Neural cell (in vitro differentiated cells): ENCODE results near the gene C6orf136.

Source experiments
- EP300 ChIP-seq: fragments of 450-650 bp; conservative IDR thresholded peaks from 2 replicates; pipeline ENCODE4 v1.6.1; 2014; ENCODE audit warnings: antibody characterized with exemption, mild to moderate bottlenecking, moderate library complexity; ENCODE audit not compliant: poor library complexity, severe bottlenecking
- EZH2 ChIP-seq: fragments of 200-600, 300-800 bp; shearing (Covaris generic), sonication (generic); IDR thresholded peaks from 2 replicates; pipeline ENCODE4 v1.6.1; 2014; ENCODE audit warnings: antibody characterized with exemption, low read length, borderline replicate concordance, mild to moderate bottlenecking; ENCODE audit not compliant: insufficient read depth, poor library complexity, severe bottlenecking
- MXI1 ChIP-seq: fragments of 450-650 bp; conservative IDR thresholded peaks from 2 replicates; pipeline ENCODE4 v1.6.1; 2014; ENCODE audit warnings: antibody characterized with exemption, mild to moderate bottlenecking; ENCODE audit not compliant: poor library complexity, severe bottlenecking
- RAD21 ChIP-seq: fragments of 450-650 bp; conservative IDR thresholded peaks from 2 replicates; pipeline ENCODE4 v1.6.1; 2014; ENCODE audit warnings: antibody characterized with exemption, mild to moderate bottlenecking, moderate library complexity
- TAF1 ChIP-seq: IDR thresholded peaks from 2 replicates; pipeline ENCODE4 v1.6.1; 2012; ENCODE audit warnings: low read depth
- TF ChIP-seq, protein P1 (sequence below): fragments of 450-650 bp; IDR thresholded peaks from 2 replicates; pipeline ENCODE4 v1.5.1; 2014; ENCODE audit warnings: antibody characterized with exemption, mild to moderate bottlenecking, moderate library complexity; ENCODE audit not compliant: poor library complexity, severe bottlenecking
- TF ChIP-seq, protein P2 (sequence below): IDR thresholded peaks from 2 replicates; pipeline ENCODE4 v1.6.1; 2012; ENCODE audit warnings: borderline replicate concordance

DNA sequence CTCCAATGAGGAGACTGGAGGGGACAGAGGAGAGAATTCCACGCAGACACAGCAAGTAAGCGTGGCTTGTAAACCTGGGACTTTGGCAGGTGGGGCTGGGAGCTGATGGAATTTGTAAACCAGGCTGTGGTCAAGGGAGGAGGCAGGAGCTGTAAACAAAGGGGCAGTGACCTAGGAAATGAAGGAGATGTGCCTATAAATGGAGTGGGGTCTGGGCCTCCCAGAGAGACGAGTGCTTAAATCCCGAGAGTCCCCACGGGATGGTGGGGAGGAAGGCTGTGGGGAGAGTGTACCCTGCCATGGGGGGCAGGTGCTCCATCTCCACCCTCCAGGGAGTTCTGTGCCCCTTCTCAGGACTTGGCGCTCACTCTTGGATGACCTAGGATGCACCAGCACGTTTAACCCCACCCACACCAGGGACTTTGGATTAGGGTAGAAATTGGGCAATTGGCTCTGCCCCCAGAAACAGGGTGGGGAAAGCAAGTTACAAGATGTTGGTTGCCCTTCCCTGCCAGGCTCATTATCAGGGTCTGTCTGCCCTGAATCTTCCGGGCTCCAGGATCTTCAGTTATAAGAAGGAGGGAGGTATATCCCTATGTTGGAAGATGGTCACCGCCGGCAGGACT lies 29.8 kb downstream of the C6orf136 start:
- TF ChIP-seq TAF1 (no peak), EZH2 (no peak), MXI1 (no peak), EP300 (no peak), RAD21 (no peak)
- TF ChIP-seq, protein P1, sequence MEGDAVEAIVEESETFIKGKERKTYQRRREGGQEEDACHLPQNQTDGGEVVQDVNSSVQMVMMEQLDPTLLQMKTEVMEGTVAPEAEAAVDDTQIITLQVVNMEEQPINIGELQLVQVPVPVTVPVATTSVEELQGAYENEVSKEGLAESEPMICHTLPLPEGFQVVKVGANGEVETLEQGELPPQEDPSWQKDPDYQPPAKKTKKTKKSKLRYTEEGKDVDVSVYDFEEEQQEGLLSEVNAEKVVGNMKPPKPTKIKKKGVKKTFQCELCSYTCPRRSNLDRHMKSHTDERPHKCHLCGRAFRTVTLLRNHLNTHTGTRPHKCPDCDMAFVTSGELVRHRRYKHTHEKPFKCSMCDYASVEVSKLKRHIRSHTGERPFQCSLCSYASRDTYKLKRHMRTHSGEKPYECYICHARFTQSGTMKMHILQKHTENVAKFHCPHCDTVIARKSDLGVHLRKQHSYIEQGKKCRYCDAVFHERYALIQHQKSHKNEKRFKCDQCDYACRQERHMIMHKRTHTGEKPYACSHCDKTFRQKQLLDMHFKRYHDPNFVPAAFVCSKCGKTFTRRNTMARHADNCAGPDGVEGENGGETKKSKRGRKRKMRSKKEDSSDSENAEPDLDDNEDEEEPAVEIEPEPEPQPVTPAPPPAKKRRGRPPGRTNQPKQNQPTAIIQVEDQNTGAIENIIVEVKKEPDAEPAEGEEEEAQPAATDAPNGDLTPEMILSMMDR = no peak
- TF ChIP-seq, protein P2, sequence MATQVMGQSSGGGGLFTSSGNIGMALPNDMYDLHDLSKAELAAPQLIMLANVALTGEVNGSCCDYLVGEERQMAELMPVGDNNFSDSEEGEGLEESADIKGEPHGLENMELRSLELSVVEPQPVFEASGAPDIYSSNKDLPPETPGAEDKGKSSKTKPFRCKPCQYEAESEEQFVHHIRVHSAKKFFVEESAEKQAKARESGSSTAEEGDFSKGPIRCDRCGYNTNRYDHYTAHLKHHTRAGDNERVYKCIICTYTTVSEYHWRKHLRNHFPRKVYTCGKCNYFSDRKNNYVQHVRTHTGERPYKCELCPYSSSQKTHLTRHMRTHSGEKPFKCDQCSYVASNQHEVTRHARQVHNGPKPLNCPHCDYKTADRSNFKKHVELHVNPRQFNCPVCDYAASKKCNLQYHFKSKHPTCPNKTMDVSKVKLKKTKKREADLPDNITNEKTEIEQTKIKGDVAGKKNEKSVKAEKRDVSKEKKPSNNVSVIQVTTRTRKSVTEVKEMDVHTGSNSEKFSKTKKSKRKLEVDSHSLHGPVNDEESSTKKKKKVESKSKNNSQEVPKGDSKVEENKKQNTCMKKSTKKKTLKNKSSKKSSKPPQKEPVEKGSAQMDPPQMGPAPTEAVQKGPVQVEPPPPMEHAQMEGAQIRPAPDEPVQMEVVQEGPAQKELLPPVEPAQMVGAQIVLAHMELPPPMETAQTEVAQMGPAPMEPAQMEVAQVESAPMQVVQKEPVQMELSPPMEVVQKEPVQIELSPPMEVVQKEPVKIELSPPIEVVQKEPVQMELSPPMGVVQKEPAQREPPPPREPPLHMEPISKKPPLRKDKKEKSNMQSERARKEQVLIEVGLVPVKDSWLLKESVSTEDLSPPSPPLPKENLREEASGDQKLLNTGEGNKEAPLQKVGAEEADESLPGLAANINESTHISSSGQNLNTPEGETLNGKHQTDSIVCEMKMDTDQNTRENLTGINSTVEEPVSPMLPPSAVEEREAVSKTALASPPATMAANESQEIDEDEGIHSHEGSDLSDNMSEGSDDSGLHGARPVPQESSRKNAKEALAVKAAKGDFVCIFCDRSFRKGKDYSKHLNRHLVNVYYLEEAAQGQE = no peak
